Keratinocyte (primary cell): ENCODE measurements around the gene DNAJB13. TPM values are rescaled to one million over a fixed set of nuclear protein-coding genes. Genes with fewer than 3 reads are reported as not detected.

Experiments used
- DNase-seq: peaks from one replicate; pipeline ENCODE4 v3.0.0-alpha.2; 2011; ENCODE audit warnings: low read depth, missing footprints, low spot score
- FAIRE-seq: peaks from 2 replicates; lab custom pipeline; 2011; peaks lifted over from hg19 to GRCh38; lab: Jason Lieb, UNC
- H2AFZ ChIP-seq: 2 replicates; pipeline ENCODE4 v1.6.0; 2012; ENCODE audit warnings: low read length, control low read depth, inconsistent platforms; ENCODE audit not compliant: control insufficient read depth
- H3K27ac ChIP-seq: 2 replicates; pipeline ENCODE4 v1.5.1; 2011; ENCODE audit warnings: low read length; ENCODE audit not compliant: control insufficient read depth, insufficient read depth
- H3K27me3 ChIP-seq: 3 replicates; pipeline ENCODE4 v1.6.0; 2011; ENCODE audit warnings: low read length; ENCODE audit not compliant: control insufficient read depth, insufficient read depth; ENCODE audit errors: extremely low read depth
- H3K36me3 ChIP-seq, 2 experiments: 2 replicates in 1 of 2; 3 replicates in 1 of 2; pipeline ENCODE4 v1.5.1; 2011; ENCODE audit warnings: low read length in 2 of 2, mild to moderate bottlenecking in 1 of 2; ENCODE audit not compliant: control insufficient read depth in 2 of 2, insufficient read depth in 2 of 2; ENCODE audit errors: extremely low read depth in 1 of 2
- H3K4me1 ChIP-seq: 3 replicates; pipeline ENCODE4 v1.5.1; 2011; ENCODE audit warnings: low read length; ENCODE audit not compliant: control insufficient read depth, insufficient read depth; ENCODE audit errors: extremely low read depth
- H3K4me2 ChIP-seq: 3 replicates; pipeline ENCODE4 v1.6.0; 2011; ENCODE audit warnings: low read depth, low read length; ENCODE audit not compliant: control insufficient read depth, insufficient read depth; ENCODE audit errors: extremely low read depth
- H3K4me3 ChIP-seq, 3 experiments: fragments of 200-600 bp in 1 of 3; sonication (generic) in 1 of 3; 2 replicates in 2 of 3; 3 replicates in 1 of 3; pipeline ENCODE4 v1.5.1; 2011 to 2016; ENCODE audit warnings: low read length in 3 of 3, mild to moderate bottlenecking in 3 of 3, control low read depth in 2 of 3, inconsistent platforms in 1 of 3, low read depth in 1 of 3, mixed read lengths in 1 of 3, mixed run types in 1 of 3, moderate library complexity in 1 of 3; ENCODE audit not compliant: control insufficient read depth in 2 of 3, insufficient read depth in 2 of 3; ENCODE audit errors: extremely low read depth in 1 of 3
- H3K79me2 ChIP-seq: 2 replicates; pipeline ENCODE4 v1.6.0; 2012; ENCODE audit warnings: low read length; ENCODE audit not compliant: control insufficient read depth, insufficient read depth
- H3K9ac ChIP-seq: 3 replicates; pipeline ENCODE4 v1.6.0; 2011; ENCODE audit warnings: low read length; ENCODE audit not compliant: control insufficient read depth, insufficient read depth; ENCODE audit errors: extremely low read depth
- H3K9me1 ChIP-seq: 3 replicates; pipeline ENCODE4 v1.6.0; 2011; ENCODE audit warnings: low read length; ENCODE audit not compliant: control insufficient read depth, insufficient read depth; ENCODE audit errors: extremely low read depth
- H3K9me3 ChIP-seq: 2 replicates; pipeline ENCODE4 v1.5.1; 2012; ENCODE audit warnings: low read depth, low read length; ENCODE audit not compliant: control insufficient read depth
- H4K20me1 ChIP-seq: 3 replicates; pipeline ENCODE4 v1.6.0; 2011; ENCODE audit warnings: low read length; ENCODE audit not compliant: control insufficient read depth, insufficient read depth; ENCODE audit errors: extremely low read depth
- EZH2 ChIP-seq: IDR thresholded peaks from one replicate; pipeline ENCODE4 v1.6.1; 2012; ENCODE audit warnings: inconsistent platforms, mild to moderate bottlenecking, low read length, moderate library complexity
- dilution Hi-C: fragments of 300-500 bp; cut with MboI; formaldehyde crosslinking; loops from one replicate; pipeline ENCODE4 v1.7.0; 2020; ENCODE audit warnings: low sequenced_read_pairs; ENCODE audit not compliant: extremely low pct_ligation_motif_present
- polyA plus RNA-seq, 5 experiments: library from polyadenylated mRNA; depleted of rRNA in 3 of 5; stranded (reverse) in 3 of 5; stranded (forward) in 1 of 5; unstranded in 1 of 5; fragments of >200 nt; gene quantifications; 1 replicate in 1 of 5; 2 replicates in 3 of 5; 3 replicates in 1 of 5; pipeline versions ENCODE4 v1.2.1 to v1.2.3, GENCODE V29; 2011 to 2012; ENCODE audit warnings: missing spikeins in 2 of 5, low read depth in 1 of 5, low replicate concordance in 1 of 5
- TF ChIP-seq, protein P1 (sequence below), 3 experiments: IDR thresholded peaks in 1 of 3; conservative IDR thresholded peaks in 1 of 3; optimal IDR thresholded peaks in 1 of 3; 2 replicates in 2 of 3; 3 replicates in 1 of 3; pipeline versions ENCODE3 to v1.5.1; 2011; ENCODE audit warnings: low read length in 3 of 3, mild to moderate bottlenecking in 3 of 3, moderate library complexity in 2 of 3, control low read depth in 1 of 3, inconsistent platforms in 1 of 3; ENCODE audit not compliant: insufficient read depth in 2 of 3; ENCODE audit errors: extremely low read depth in 1 of 3

Gene DNAJB13
- polyA plus RNA-seq, 1 donor (not counting 4 experiments of a cell fraction or from before 2014, with no cell fraction given): 0.09 TPM

DNA sequence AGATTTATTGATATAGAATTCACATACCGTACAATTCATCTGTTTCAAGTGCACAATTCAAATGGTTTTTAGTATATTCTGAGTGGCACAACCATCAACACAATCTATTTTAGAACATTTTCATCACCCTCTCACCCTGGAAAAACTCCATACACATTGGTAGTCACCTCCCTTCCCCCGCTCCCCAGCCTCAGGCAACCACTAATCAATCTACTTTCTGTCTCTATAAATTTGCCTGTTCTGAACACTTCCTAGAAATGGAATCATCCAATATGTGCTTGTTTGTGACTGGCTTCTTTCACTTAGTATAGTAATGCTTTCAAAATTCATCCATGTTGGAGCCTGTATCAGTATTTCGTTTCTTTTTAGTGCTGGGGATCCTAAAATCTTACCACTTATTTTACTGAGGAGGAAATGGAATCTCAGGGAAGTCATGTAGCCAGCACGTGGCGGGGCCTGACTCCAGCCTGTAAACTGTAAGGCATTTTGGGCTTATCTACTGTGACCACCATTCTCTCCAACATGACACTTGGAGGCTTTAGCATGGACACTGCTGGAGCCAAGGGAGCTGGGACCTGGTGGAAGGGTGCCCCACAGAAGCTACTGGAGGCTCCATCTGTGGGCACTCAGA, 59.0 kb downstream of the DNAJB13 start:
- Histone ChIP-seq H3K27me3 (no peaks in the 10 kb centered on the region), H2AFZ (no peak overlapping the region), H3K79me2 (no peaks in the 10 kb centered on the region), H3K4me1 (no peaks in the 10 kb centered on the region), H3K36me3 (peaks cover 0 to 1% of the 10 kb centered on the region in 2 experiments), H3K9me3 (no peaks in the 10 kb centered on the region), H3K9ac (no peak overlapping the region), H3K9me1 (no peaks in the 10 kb centered on the region), H3K4me2 (no peak overlapping the region), H3K27ac (no peak overlapping the region), H3K4me3 (no peak overlapping the region), H4K20me1 (no peaks in the 10 kb centered on the region)
- FAIRE-seq: no peak
- TF ChIP-seq, protein P1, sequence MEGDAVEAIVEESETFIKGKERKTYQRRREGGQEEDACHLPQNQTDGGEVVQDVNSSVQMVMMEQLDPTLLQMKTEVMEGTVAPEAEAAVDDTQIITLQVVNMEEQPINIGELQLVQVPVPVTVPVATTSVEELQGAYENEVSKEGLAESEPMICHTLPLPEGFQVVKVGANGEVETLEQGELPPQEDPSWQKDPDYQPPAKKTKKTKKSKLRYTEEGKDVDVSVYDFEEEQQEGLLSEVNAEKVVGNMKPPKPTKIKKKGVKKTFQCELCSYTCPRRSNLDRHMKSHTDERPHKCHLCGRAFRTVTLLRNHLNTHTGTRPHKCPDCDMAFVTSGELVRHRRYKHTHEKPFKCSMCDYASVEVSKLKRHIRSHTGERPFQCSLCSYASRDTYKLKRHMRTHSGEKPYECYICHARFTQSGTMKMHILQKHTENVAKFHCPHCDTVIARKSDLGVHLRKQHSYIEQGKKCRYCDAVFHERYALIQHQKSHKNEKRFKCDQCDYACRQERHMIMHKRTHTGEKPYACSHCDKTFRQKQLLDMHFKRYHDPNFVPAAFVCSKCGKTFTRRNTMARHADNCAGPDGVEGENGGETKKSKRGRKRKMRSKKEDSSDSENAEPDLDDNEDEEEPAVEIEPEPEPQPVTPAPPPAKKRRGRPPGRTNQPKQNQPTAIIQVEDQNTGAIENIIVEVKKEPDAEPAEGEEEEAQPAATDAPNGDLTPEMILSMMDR (optimal IDR thresholded peaks at IDR 0.05 in 1 of 3, IDR thresholded peaks at IDR 0.05 in 1 of 3, conservative IDR thresholded peaks at IDR 0.05 in 1 of 3; ENCODE audit: extremely low read depth in 1 of 3, insufficient read depth in 2 of 3, low read length in 3 of 3): no peak
- TF ChIP-seq EZH2: no peak
- dilution Hi-C loops: no loop called here
- no peak for DNase-seq

DNA sequence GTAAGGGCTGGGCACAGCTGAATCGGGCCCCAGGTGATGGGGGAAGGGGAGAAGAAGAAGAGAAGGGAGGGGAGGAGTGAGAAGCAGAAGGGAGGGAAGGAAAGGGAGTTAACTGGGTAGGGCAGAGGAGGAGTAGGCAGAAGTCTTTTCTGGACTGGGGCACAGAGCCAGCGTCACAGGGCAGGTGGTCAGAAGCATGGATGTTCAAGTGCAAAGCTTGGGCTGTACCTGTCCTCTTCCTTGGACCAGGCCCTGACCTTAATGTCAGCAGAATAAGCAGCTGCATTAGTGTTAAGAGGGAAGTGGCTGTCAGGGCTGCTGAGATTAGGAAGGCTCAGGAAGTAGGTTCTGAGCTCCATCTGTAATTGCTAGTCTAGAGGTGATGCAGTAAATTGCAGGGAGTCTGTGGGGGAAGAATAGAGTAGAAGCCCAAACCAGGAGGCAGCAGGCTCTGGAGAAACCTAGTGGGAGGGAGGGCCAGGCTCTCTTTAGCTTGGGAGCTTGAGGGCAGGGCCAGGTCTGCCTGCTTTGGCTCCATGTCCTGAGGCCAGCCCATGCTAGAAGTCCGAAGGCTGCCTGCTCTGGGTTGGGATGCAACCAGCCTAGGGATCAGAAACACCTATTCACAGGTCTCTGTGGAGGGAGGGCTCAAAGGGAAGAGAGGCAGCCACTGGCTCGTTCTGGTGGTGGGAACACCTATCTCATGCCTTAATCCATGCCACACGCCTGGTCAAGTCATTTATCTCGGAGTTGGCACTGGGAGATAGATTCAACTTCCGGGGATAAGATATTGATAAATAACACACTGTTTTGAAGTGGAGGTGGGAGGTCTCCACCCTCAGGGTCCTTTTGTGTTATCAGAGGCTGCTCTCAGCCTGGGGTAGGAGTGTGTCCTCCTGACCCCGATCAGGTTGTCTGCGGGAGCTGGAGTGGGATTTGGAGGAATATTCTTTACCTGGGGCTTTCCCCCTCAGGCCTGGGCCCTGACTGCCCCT, 59.8 kb downstream of the DNAJB13 start:
- Histone ChIP-seq H3K9me3 (no peaks in the 10 kb centered on the region), H3K79me2 (no peaks in the 10 kb centered on the region), H3K4me2 (no peak overlapping the region), H3K27me3 (no peaks in the 10 kb centered on the region), H4K20me1 (no peaks in the 10 kb centered on the region), H3K36me3 (peaks cover 0 to 1% of the 10 kb centered on the region in 2 experiments), H3K27ac (no peak overlapping the region), H3K4me1 (no peaks in the 10 kb centered on the region), H2AFZ (no peak overlapping the region), H3K4me3 (no peak overlapping the region), H3K9ac (no peak overlapping the region), H3K9me1 (no peaks in the 10 kb centered on the region)
- FAIRE-seq (no peak), DNase-seq (no peak)
- no peak for TF ChIP-seq EZH2
- TF ChIP-seq, protein P1 (optimal IDR thresholded peaks at IDR 0.05 in 1 of 3, IDR thresholded peaks at IDR 0.05 in 1 of 3, conservative IDR thresholded peaks at IDR 0.05 in 1 of 3; ENCODE audit: extremely low read depth in 1 of 3, insufficient read depth in 2 of 3, low read length in 3 of 3): no peak
- dilution Hi-C loops: no loop called here
